Measurements from ENCODE around the gene EXOSC5.

DNA sequence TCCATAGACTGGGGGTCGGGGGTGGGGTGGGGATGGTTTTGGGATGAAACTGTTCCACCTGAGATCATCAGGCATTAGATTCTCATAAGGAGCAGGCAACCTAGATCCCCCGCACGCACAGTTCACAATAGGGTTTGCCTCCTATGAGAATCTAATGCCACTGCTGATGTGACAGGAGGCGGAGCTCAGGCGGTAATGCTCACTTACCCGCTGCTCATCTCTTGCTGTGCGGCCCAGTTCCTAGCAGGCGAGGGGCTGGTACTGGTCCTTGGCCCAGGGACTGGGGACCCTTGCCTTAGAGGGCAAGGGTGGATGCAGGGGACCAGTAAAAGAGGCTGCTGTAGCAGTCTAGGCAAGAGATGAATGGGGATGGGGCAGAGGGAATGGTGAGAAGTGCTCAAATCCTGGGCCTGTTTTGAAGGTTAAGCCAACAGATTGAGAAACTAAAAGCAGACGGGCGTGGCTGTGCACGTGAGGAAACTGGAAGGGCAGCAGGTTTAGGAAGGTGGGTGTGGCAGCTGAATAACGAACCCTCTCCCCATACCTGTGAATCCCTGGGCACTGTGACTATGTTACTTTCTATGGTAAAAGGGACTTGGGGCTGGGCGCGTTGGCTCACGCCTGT lies 44.3 kb upstream of the EXOSC5 start:
- TF ChIP-seq MYC (IDR thresholded peaks at IDR 0.05; ENCODE audit: low read depth, low read length) = no peak
- TF ChIP-seq, protein P1, sequence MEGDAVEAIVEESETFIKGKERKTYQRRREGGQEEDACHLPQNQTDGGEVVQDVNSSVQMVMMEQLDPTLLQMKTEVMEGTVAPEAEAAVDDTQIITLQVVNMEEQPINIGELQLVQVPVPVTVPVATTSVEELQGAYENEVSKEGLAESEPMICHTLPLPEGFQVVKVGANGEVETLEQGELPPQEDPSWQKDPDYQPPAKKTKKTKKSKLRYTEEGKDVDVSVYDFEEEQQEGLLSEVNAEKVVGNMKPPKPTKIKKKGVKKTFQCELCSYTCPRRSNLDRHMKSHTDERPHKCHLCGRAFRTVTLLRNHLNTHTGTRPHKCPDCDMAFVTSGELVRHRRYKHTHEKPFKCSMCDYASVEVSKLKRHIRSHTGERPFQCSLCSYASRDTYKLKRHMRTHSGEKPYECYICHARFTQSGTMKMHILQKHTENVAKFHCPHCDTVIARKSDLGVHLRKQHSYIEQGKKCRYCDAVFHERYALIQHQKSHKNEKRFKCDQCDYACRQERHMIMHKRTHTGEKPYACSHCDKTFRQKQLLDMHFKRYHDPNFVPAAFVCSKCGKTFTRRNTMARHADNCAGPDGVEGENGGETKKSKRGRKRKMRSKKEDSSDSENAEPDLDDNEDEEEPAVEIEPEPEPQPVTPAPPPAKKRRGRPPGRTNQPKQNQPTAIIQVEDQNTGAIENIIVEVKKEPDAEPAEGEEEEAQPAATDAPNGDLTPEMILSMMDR (IDR thresholded peaks at IDR 0.05; ENCODE audit: low read depth, low read length) = no peak
- no peak for TF ChIP-seq POLR2A (IDR thresholded peaks at IDR 0.05; ENCODE audit: extremely low read depth, insufficient read length)
